ENCODE measurements around the gene CHSY1. TPM values are rescaled to one million over a fixed set of nuclear protein-coding genes. Genes with fewer than 3 reads are reported as not detected.
A peak's percentile ranks its signal among the peaks of the same experiment; 100 is the strongest.

Gene CHSY1
- total and polyA plus RNA-seq, 9 donors = 23.0 to 69.9 (median 33.0) TPM

DNA sequence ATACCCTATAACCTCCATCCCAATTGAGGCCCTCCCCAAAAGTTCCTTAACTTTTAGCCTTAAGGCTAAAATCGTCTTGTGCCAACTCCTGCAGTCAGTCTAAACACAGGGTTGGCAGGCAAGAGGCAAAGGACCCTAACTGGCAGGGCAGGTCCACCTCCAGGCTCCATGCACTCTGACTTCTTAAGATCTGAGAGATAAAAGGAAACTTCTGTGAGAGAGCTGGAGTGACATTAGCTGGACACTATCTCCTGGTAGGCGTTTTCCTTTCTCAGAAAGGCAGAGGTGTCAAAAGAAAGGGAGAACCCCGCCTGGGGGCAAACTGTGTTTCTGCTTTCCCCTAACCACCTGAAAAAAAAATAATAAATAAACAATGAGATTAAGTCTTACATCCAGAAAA is 3.6 kb downstream of the CHSY1 start:
- no peak for DNase-seq
- no peak overlapping the region for H3K4me3 ChIP-seq
- no peaks in the 10 kb centered on the region for H3K27me3 ChIP-seq
- no peaks in the 10 kb centered on the region for H3K36me3 ChIP-seq
- no peak for TF ChIP-seq EP300 (IDR thresholded peaks at IDR 0.05)
- no peak for TF ChIP-seq POLR2A (IDR thresholded peaks at IDR 0.05)
- TF ChIP-seq, protein P1, sequence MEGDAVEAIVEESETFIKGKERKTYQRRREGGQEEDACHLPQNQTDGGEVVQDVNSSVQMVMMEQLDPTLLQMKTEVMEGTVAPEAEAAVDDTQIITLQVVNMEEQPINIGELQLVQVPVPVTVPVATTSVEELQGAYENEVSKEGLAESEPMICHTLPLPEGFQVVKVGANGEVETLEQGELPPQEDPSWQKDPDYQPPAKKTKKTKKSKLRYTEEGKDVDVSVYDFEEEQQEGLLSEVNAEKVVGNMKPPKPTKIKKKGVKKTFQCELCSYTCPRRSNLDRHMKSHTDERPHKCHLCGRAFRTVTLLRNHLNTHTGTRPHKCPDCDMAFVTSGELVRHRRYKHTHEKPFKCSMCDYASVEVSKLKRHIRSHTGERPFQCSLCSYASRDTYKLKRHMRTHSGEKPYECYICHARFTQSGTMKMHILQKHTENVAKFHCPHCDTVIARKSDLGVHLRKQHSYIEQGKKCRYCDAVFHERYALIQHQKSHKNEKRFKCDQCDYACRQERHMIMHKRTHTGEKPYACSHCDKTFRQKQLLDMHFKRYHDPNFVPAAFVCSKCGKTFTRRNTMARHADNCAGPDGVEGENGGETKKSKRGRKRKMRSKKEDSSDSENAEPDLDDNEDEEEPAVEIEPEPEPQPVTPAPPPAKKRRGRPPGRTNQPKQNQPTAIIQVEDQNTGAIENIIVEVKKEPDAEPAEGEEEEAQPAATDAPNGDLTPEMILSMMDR (IDR thresholded peaks at IDR 0.05) = no peak
- peaks cover 28% of the 10 kb centered on the region for H3K4me1 ChIP-seq (ENCODE audit: insufficient read depth)
- no peaks in the 10 kb centered on the region for H3K9me3 ChIP-seq
- intact Hi-C loops (cut with DNase I) = loop anchor here in 3 of 4 donors (5.0 to 10.0 kb wide), 4 partner anchors 53 to 113 kb away; no protein-coding TSS in a partner anchor
- 53 to 67% (median 62%) methylated on average over 3 of the region's 3 CpGs for WGBS, 3 donors
- no peak overlapping the region for H3K27ac ChIP-seq

DNA sequence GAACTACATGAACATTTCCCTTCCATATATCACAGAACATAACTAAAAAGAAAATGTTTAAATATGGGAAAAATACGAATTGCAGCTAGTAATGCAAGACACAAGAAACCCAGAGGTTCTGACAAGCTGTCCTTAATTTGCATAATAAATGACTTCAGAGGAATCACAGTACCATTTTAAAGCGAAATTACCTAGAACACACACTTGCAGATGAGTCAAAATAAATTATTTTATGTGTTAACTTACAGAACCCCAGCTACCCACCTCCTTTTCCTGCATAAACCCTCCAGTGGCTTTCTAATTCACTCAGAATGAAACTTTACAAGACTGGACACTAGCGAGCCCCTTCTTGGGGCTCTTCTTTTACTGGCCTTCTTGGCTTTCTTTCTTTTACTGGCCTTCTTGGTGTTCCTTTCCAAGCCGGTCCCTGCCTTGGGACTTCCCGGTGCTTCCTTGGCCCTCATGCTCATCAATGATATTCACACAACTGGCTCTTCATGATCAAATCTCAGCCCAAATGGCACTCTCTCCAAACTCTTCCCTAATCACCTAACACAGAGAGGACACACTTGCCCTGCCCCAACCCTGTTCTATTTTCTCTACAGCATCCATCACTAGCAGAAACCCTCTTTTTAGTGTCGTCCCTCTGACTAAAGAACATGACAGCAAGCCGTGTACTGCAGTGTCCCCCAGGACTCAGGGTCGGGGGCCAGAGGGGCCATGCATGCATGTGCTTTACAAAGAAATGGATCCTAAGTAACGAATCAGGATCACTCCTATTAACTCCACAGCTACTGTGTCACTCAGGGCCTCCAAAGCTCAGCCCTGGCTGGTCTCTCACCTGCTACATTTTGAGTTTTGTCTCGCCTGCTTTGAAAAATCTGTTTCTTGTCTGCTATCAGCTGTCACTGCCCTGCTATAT is 4.8 kb downstream of the CHSY1 start:
- WGBS, 3 donors = 53 to 66% (median 64%) methylated on average over 10 of the region's 10 CpGs
- Histone ChIP-seq H3K9me3 (no peaks in the 10 kb centered on the region), H3K27ac (no peak overlapping the region), H3K36me3 (no peaks in the 10 kb centered on the region), H3K27me3 (no peaks in the 10 kb centered on the region), H3K4me1 (ENCODE audit: insufficient read depth) (peaks cover 39% of the 10 kb centered on the region), H3K4me3 (no peak overlapping the region)
- TF ChIP-seq, protein P1 (IDR thresholded peaks at IDR 0.05) = no peak
- TF ChIP-seq EP300 (IDR thresholded peaks at IDR 0.05) (no peak), POLR2A (IDR thresholded peaks at IDR 0.05) (no peak)
- no peak for DNase-seq
- intact Hi-C loops (cut with DNase I) = loop anchor here in 3 of 4 donors (5.0 to 10.0 kb wide), 4 partner anchors 52 to 112 kb away; no protein-coding TSS in a partner anchor

DNA sequence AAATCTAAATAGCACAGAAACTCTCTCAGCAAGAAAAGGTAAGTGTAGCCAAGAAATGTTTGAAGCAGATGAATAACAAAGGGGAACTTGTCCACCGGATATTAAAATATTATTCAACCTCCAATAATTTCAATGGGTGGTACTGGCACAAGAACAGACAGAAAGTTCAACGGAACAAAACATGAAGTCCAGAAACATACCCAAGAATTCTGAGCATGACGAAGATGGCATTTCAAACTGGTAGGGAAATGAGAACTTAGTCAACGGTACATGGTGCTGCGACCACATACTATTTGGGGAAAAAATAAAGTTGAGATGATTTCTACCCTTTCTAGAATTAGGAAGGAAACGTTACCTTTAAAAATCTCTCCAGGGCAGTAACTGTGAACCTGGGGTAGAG is 5.5 kb downstream of the CHSY1 start:
- no peak for DNase-seq
- H3K27me3 ChIP-seq = no peaks in the 10 kb centered on the region
- no peak overlapping the region for H3K4me3 ChIP-seq
- 24 to 41% (median 34%) methylated on average over 6 of the region's 6 CpGs for WGBS, 3 donors
- H3K9me3 ChIP-seq = no peaks in the 10 kb centered on the region
- H3K27ac ChIP-seq = no peak overlapping the region
- TF ChIP-seq, protein P1 (IDR thresholded peaks at IDR 0.05) = no peak
- TF ChIP-seq POLR2A (IDR thresholded peaks at IDR 0.05) (no peak), EP300 (IDR thresholded peaks at IDR 0.05) (no peak)
- H3K4me1 ChIP-seq (ENCODE audit: insufficient read depth) = peaks cover 41% of the 10 kb centered on the region
- H3K36me3 ChIP-seq = no peaks in the 10 kb centered on the region
- intact Hi-C loops (cut with DNase I) = loop anchor here in 3 of 4 donors (5.0 to 10.0 kb wide), 4 partner anchors 52 to 112 kb away; no protein-coding TSS in a partner anchor

DNA sequence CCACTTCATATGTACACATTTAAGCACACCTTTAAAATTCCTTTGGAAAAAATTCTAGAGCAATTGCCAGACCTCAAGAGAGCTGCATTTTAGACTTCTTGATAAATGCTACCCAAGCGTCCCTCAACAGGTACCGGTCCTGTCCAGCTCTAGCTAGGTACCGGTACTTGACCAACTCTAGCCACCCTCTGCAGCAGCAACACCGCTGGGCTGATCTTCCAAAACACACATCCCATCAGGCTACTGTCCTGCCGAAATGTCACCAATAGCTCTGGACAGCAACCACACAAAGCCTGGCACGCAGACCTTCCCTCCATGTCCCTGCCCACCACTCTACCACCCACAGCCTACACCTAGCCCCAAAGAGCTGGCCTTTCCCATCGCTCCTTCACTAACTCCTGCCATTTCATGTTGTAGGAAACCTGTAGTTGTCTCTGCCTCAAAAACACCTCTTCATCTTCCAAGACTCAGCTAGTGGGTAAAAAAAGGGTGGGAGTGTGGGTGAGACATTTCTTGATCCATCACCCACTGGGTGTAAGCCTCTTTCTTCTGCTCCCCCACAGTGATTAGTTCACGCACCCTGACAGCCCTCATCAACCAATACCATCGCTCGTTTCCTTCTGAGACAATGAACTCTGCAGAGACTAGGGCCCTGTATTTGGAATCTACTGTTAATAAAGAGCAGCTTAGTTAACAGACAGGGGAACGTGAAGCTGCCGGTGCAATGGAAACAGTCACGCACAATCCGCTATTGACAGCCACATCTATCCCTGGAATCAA is 6.8 kb downstream of the CHSY1 start:
- no peaks in the 10 kb centered on the region for H3K9me3 ChIP-seq
- no peak overlapping the region for H3K27ac ChIP-seq
- H3K4me3 ChIP-seq = no peak overlapping the region
- peak in 1 of 5 donors; percentile 17 for DNase-seq
- TF ChIP-seq EP300 (IDR thresholded peaks at IDR 0.05) (no peak), POLR2A (IDR thresholded peaks at IDR 0.05) (no peak)
- TF ChIP-seq, protein P1 (IDR thresholded peaks at IDR 0.05) = no peak
- no peaks in the 10 kb centered on the region for H3K36me3 ChIP-seq
- 81 to 94% (median 86%) methylated on average over 14 of the region's 14 CpGs for WGBS, 3 donors
- intact Hi-C loops (cut with DNase I) = loop anchor here in 3 of 4 donors (5.0 to 10.0 kb wide), 5 partner anchors 48 to 110 kb away; no protein-coding TSS in a partner anchor
- peaks cover 46% of the 10 kb centered on the region for H3K4me1 ChIP-seq (ENCODE audit: insufficient read depth)
- no peaks in the 10 kb centered on the region for H3K27me3 ChIP-seq
